Neural crest cell (in vitro differentiated cells): ENCODE measurements around the gene KCTD14. TPM values are rescaled to one million over a fixed set of nuclear protein-coding genes. Genes with fewer than 3 reads are reported as not detected.

ENCODE experiments used
- DNase-seq: peaks from one replicate; pipeline ENCODE4 v3.0.0; 2021; ENCODE audit warnings: low read depth, mixed read lengths, low spot score
- H3K27ac Mint-ChIP-seq: one replicate; pipeline ENCODE4 v1.8.0; 2021; ENCODE audit warnings: mild to moderate bottlenecking, mixed read lengths; ENCODE audit not compliant: unreplicated experiment
- H3K27me3 Mint-ChIP-seq: 2 replicates; pipeline ENCODE4 v1.8.0; 2021; ENCODE audit warnings: low read depth, mild to moderate bottlenecking, mixed read lengths
- H3K36me3 Mint-ChIP-seq: 2 replicates; pipeline ENCODE4 v1.8.0; 2021; ENCODE audit warnings: low read depth, mild to moderate bottlenecking, mixed read lengths
- H3K4me1 Mint-ChIP-seq: 2 replicates; pipeline ENCODE4 v1.8.0; 2021; ENCODE audit warnings: mixed read lengths
- H3K4me3 Mint-ChIP-seq: one replicate; pipeline ENCODE4 v1.8.0; 2021; ENCODE audit warnings: mild to moderate bottlenecking, mixed read lengths
- H3K9me3 Mint-ChIP-seq: 2 replicates; pipeline ENCODE4 v1.8.0; 2021; ENCODE audit warnings: mixed read lengths
- total RNA-seq: library from RNA; stranded (reverse); gene quantifications from 2 replicates; pipeline ENCODE4 v1.2.1, GENCODE V29; 2021
- TF ChIP-seq, protein P1 (sequence below): fragments of 200-600 bp; sonication (generic); conservative IDR thresholded peaks from 2 replicates; pipeline ENCODE4 v1.5.0; 2021; ENCODE audit warnings: antibody characterized with exemption, mild to moderate bottlenecking

Gene KCTD14
- total RNA-seq, 1 donor from 2014 or later, result 1.4 TPM

DNA sequence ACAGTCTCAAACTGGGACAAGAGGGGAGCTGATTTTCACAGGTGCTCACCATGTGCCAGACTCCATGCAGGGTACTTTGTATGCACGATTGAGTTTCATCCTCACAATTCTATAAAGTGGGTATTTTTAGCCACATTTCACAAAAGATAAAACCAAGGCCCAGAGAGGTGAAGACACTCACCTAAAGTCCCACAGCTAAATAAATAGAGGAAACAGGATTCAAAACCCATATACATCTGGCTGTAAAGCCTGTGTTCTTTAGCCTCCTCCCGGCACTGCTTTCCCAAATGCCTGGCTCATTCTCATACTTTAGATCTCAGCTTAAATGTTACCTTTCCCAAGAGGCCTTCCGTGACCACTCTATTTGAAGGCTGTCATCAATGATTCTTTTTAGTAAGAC, 13.2 kb upstream of the KCTD14 start:
- Mint-ChIP-seq H3K4me3 (no peak overlapping the region), H3K27me3 (no peaks in the 10 kb centered on the region), H3K27ac (no peak overlapping the region), H3K9me3 (no peaks in the 10 kb centered on the region), H3K4me1 (peaks cover 10% of the 10 kb centered on the region), H3K36me3 (no peaks in the 10 kb centered on the region)
- TF ChIP-seq, protein P1, sequence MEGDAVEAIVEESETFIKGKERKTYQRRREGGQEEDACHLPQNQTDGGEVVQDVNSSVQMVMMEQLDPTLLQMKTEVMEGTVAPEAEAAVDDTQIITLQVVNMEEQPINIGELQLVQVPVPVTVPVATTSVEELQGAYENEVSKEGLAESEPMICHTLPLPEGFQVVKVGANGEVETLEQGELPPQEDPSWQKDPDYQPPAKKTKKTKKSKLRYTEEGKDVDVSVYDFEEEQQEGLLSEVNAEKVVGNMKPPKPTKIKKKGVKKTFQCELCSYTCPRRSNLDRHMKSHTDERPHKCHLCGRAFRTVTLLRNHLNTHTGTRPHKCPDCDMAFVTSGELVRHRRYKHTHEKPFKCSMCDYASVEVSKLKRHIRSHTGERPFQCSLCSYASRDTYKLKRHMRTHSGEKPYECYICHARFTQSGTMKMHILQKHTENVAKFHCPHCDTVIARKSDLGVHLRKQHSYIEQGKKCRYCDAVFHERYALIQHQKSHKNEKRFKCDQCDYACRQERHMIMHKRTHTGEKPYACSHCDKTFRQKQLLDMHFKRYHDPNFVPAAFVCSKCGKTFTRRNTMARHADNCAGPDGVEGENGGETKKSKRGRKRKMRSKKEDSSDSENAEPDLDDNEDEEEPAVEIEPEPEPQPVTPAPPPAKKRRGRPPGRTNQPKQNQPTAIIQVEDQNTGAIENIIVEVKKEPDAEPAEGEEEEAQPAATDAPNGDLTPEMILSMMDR, result no peak
- DNase-seq, result no peak

DNA sequence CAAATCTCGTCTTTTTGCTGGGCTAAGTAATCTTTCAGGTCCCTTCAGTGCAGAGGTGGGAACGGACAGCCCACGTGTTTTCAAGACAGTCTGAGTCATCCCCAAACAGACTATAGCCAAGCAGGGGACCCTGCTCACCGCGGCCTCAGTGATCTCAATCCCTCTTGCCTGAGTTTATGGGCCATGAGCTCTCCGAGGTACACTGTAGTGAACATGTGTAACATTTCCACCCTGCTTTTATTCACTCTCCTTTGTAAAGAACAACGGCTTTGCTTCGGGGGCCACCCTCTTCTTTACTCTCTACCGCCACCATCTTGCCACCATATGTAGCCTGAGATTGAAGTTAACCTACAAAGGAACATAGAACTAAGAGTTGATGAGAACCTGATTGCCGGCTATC, 11.5 kb upstream of the KCTD14 start:
- TF ChIP-seq, protein P1, result no peak
- peaks cover 10% of the 10 kb centered on the region for H3K4me1 Mint-ChIP-seq
- no peak overlapping the region for H3K4me3 Mint-ChIP-seq
- no peaks in the 10 kb centered on the region for H3K36me3 Mint-ChIP-seq
- no peaks in the 10 kb centered on the region for H3K9me3 Mint-ChIP-seq
- H3K27ac Mint-ChIP-seq, result peak overlapping the region; percentile 37
- DNase-seq, result no peak
- H3K27me3 Mint-ChIP-seq, result no peaks in the 10 kb centered on the region

DNA sequence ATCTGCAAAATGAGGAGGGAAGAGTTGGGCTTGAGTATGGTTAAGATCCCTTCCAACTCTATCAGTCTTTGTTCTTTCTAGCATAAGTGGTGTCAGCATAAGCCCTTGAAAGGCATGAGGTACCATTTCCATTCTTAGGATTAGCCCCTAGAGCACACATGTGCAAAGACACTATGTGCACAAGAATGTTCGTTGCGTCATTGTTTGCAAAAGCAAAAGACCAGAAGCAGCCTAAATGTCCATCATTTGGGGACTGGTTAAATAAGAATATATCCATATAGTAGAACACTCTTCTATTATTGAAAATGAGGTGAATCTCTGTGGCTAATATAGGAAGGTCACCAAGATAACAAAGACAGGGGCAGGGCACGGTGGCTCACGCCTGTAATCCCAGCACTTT, 10.0 kb upstream of the KCTD14 start:
- TF ChIP-seq, protein P1, result no peak

DNA sequence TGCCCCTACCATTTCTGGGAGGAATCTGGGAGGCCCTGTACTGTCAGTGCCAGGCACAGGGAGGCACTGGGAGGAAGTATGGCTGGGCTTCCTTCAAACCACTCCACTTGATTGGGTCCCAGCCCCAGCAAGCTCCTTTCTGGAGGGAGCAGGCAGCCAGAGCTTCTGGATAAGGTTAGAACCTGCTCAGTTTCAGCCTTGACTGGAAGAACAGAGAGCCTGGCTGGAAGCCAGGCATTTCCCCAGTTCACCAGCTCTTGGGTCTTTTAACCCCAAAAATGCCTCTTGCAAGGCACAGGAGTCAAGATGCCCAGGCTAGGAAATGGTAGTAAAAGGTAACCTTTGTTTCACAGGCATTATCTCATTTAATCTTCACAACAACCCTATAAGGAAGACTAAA, 9.0 kb upstream of the KCTD14 start:
- DNase-seq, result no peak
- Mint-ChIP-seq H3K27ac (no peak overlapping the region), H3K9me3 (no peaks in the 10 kb centered on the region), H3K4me1 (peaks cover 8% of the 10 kb centered on the region), H3K36me3 (no peaks in the 10 kb centered on the region), H3K27me3 (no peaks in the 10 kb centered on the region), H3K4me3 (no peak overlapping the region)
- TF ChIP-seq, protein P1, result no peak

More for the DNA sequence above, 10.0 kb upstream of the KCTD14 start:
- peaks cover 8% of the 10 kb centered on the region for H3K4me1 Mint-ChIP-seq
- H3K27ac Mint-ChIP-seq, result no peak overlapping the region
- no peaks in the 10 kb centered on the region for H3K9me3 Mint-ChIP-seq
- no peak for DNase-seq
- no peak overlapping the region for H3K4me3 Mint-ChIP-seq
- no peaks in the 10 kb centered on the region for H3K36me3 Mint-ChIP-seq
- no peaks in the 10 kb centered on the region for H3K27me3 Mint-ChIP-seq

DNA sequence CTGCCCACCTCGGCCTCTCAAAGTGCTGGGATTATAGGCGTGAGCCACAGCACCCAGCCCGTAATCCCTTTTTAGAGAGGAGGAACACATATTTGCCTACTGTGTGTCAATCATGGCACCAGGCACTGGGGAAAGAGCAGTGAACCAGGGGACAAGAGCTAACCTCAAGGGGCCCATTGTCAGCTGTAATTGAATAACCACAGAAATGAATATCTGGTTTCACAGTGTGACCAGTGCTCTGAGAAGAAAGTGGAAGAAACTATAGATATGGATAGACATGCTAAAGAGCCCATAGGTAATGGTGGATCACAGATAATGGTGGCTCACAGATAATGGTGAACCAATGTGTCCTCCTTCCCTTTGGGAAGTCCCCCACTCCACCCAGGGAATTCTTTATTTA, 8.6 kb upstream of the KCTD14 start:
- Mint-ChIP-seq H3K27ac (no peak overlapping the region), H3K4me3 (no peak overlapping the region)

More for the DNA sequence above, 8.6 kb upstream of the KCTD14 start:
- no peaks in the 10 kb centered on the region for H3K9me3 Mint-ChIP-seq
- TF ChIP-seq, protein P1, result no peak
- no peak for DNase-seq
- peaks cover 8% of the 10 kb centered on the region for H3K4me1 Mint-ChIP-seq
- no peaks in the 10 kb centered on the region for H3K27me3 Mint-ChIP-seq
- no peaks in the 10 kb centered on the region for H3K36me3 Mint-ChIP-seq
